A549 (cell line): ENCODE results near the gene CAV2. TPM values are rescaled to one million over a fixed set of nuclear protein-coding genes. Genes with fewer than 3 reads are reported as not detected.
A peak's percentile ranks its signal among the peaks of the same experiment; 100 is the strongest.

Source experiments
- ATAC-seq, 2 experiments: fragments of 200-7000 bp in 1 of 2; fragments of >200 bp in 1 of 2; cut with Nextera tagmentation in 1 of 2; cut with Tn5 transposase in 1 of 2; 3 replicates each; pipeline versions ENCODE4 v1.8.0 to v1.9.1; 2018 to 2020; ENCODE audit warnings: mild to moderate bottlenecking in 1 of 2, moderate library complexity in 1 of 2
- CTCF ChIA-PET: fragments of 300-600 bp; sonication (Branson Sonifier 250); formaldehyde crosslinking; extraction: SDS; loops from one replicate; lab custom pipeline; 2021; ENCODE audit warnings: antibody characterized with exemption, inconsistent platforms; lab: Yijun Ruan, JAX
- POLR2A ChIA-PET: fragments of 350-600 bp; formaldehyde crosslinking; extraction: SDS; loops from one replicate; lab custom pipeline; 2021; ENCODE audit warnings: antibody characterized with exemption, inconsistent platforms; lab: Yijun Ruan, JAX
- DNase-seq, 2 experiments: peaks; one replicate each; pipeline versions ENCODE4 v3.0.0 to v3.0.0-alpha.2; 2011 to 2016; ENCODE audit warnings: low read depth in 1 of 2, low spot score in 1 of 2
- FAIRE-seq: peaks from 2 replicates; lab custom pipeline; 2011; peaks lifted over from hg19 to GRCh38; lab: Jason Lieb, UNC
- H3K27ac ChIP-seq, 2 experiments: fragments of >200 bp; sonication (Bioruptor Twin); formaldehyde crosslinking; 3 replicates each; pipeline ENCODE4 v1.5.1; 2016 to 2017
- H3K4me1 ChIP-seq: fragments of >200 bp; sonication (Bioruptor Twin); formaldehyde crosslinking; 3 replicates; pipeline ENCODE4 v1.6.1; 2016
- H3K4me2 ChIP-seq: fragments of >200 bp; sonication (Bioruptor Twin); formaldehyde crosslinking; 3 replicates; pipeline ENCODE4 v1.6.1; 2016
- H3K4me3 ChIP-seq: fragments of >200 bp; sonication (Bioruptor Twin); formaldehyde crosslinking; 3 replicates; pipeline ENCODE4 v1.5.1; 2016
- H3K9me3 ChIP-seq: fragments of >200 bp; sonication (Bioruptor Twin); formaldehyde crosslinking; 3 replicates; pipeline ENCODE4 v1.6.1; 2016
- ATOH8 ChIP-seq: fragments of 250-450 bp; sonication (Bioruptor Pico); IDR thresholded peaks from 2 replicates; pipeline ENCODE4 v1.5.0; 2020; ENCODE audit warnings: low read depth, mild to moderate bottlenecking, moderate library complexity
- CBX2 ChIP-seq: fragments of 200-600 bp; sonication (generic); IDR thresholded peaks from 2 replicates; pipeline ENCODE4 v1.6.1; 2016; ENCODE audit warnings: low read depth, mild to moderate bottlenecking, borderline replicate concordance
- CBX8 ChIP-seq: fragments of 200-600 bp; sonication (generic); IDR thresholded peaks from 2 replicates; pipeline ENCODE4 v1.6.1; 2016
- CEBPB ChIP-seq, 2 experiments: fragments of >200 bp in 1 of 2; sonication (Bioruptor Twin) in 1 of 2; formaldehyde crosslinking in 1 of 2; IDR thresholded peaks; 2 replicates each; pipeline ENCODE4 v1.6.1; 2012 to 2016
- CHD2 ChIP-seq: fragments of 150-350 bp; IDR thresholded peaks from 2 replicates; pipeline ENCODE4 v1.6.1; 2014; ENCODE audit warnings: low read length; ENCODE audit not compliant: partially characterized antibody
- EHF ChIP-seq: fragments of 250-450 bp; sonication (Bioruptor Pico); IDR thresholded peaks from 2 replicates; pipeline ENCODE4 v1.5.0; 2020; ENCODE audit warnings: mild to moderate bottlenecking
- FOSL2 ChIP-seq, 2 experiments: fragments of 450-650 bp in 1 of 2; fragments of >200 bp in 1 of 2; sonication (Bioruptor Twin) in 1 of 2; formaldehyde crosslinking; IDR thresholded peaks; 2 replicates each; pipeline versions ENCODE4 v1.5.0 to v1.6.1; 2016 to 2020; ENCODE audit warnings: mild to moderate bottlenecking in 1 of 2, moderate library complexity in 1 of 2
- GATA3 ChIP-seq: IDR thresholded peaks from 2 replicates; pipeline ENCODE4 v1.6.1; 2012; ENCODE audit warnings: borderline replicate concordance
- HDAC2 ChIP-seq: fragments of 200-600 bp; sonication (generic); IDR thresholded peaks from 2 replicates; pipeline ENCODE4 v1.6.1; 2016
- HES2 ChIP-seq: fragments of >200 bp; sonication (Bioruptor Twin); formaldehyde crosslinking; IDR thresholded peaks from 2 replicates; pipeline ENCODE4 v1.6.1; 2016
- HOXA7 ChIP-seq: fragments of 250-450 bp; sonication (Bioruptor Pico); IDR thresholded peaks from 2 replicates; pipeline ENCODE4 v1.5.0; 2020; ENCODE audit warnings: mild to moderate bottlenecking, moderate library complexity
- JUN ChIP-seq, 2 experiments: fragments of >200 bp; sonication (Bioruptor Twin); formaldehyde crosslinking; IDR thresholded peaks; 2 replicates in 1 of 2; 3 replicates in 1 of 2; pipeline ENCODE4 v1.6.1; 2016 to 2017
- JUNB ChIP-seq: fragments of >200 bp; sonication (Bioruptor Twin); formaldehyde crosslinking; IDR thresholded peaks from 2 replicates; pipeline ENCODE4 v1.6.1; 2016
- KDM1A ChIP-seq: fragments of 200-600 bp; sonication (generic); IDR thresholded peaks from 2 replicates; pipeline ENCODE4 v1.6.1; 2016; ENCODE audit warnings: low read depth, mild to moderate bottlenecking
- MAX ChIP-seq: IDR thresholded peaks from 2 replicates; pipeline ENCODE4 v1.6.1; 2012
- MYC ChIP-seq: IDR thresholded peaks from 2 replicates; pipeline ENCODE4 v1.6.1; 2012; ENCODE audit warnings: mild to moderate bottlenecking, inconsistent platforms, low read length, improper control_type of control experiment, borderline replicate concordance
- RARB ChIP-seq: fragments of 250-450 bp; sonication (Bioruptor Pico); IDR thresholded peaks from 2 replicates; pipeline ENCODE4 v1.8.0; 2021; ENCODE audit warnings: mild to moderate bottlenecking, moderate library complexity
- RFX5 ChIP-seq: fragments of 450-650 bp; IDR thresholded peaks from 2 replicates; pipeline ENCODE4 v1.7.1; 2014; ENCODE audit warnings: antibody characterized with exemption, mild to moderate bottlenecking, moderate library complexity
- SMC3 ChIP-seq: fragments of >200 bp; sonication (Bioruptor Twin); formaldehyde crosslinking; IDR thresholded peaks from 3 replicates; pipeline ENCODE4 v1.6.1; 2018; ENCODE audit warnings: inconsistent platforms
- SREBF2 ChIP-seq: fragments of 450-650 bp; IDR thresholded peaks from 2 replicates; pipeline ENCODE4 v1.6.1; 2014; ENCODE audit warnings: mild to moderate bottlenecking, moderate library complexity
- USF2 ChIP-seq: fragments of 450-650 bp; IDR thresholded peaks from 2 replicates; pipeline ENCODE4 v1.6.1; 2014; ENCODE audit warnings: antibody characterized with exemption
- ZC3H11A ChIP-seq: fragments of 450-650 bp; IDR thresholded peaks from 2 replicates; pipeline ENCODE4 v1.6.1; 2014; ENCODE audit warnings: antibody characterized with exemption, mild to moderate bottlenecking
- ZSCAN20 ChIP-seq: fragments of 250-450 bp; sonication (Bioruptor Pico); IDR thresholded peaks from 2 replicates; pipeline ENCODE4 v1.8.0; 2022; ENCODE audit warnings: mild to moderate bottlenecking, moderate library complexity
- WGBS: methylation state at CpG from one replicate; pipeline ENCODE4 v1.1.6; 2017; ENCODE audit errors: missing lambda C conversion rate; 5-methylcytosine and 5-hydroxymethylcytosine counted together
- polyA plus RNA-seq, 4 experiments: library from polyadenylated mRNA; depleted of rRNA in 3 of 4; stranded (reverse); fragments of >200 nt; fragmentation: RNase III in 1 of 4; extraction: RNeasy Plus Mini Kit Qiagen cat#74134 plus additional on column Dnase treatment in 1 of 4; gene quantifications; 2 replicates in 3 of 4; 3 replicates in 1 of 4; pipeline ENCODE4 v1.2.3, GENCODE V29; 2011 to 2017

Gene CAV2
- polyA plus RNA-seq, 2 of the 4 experiments (the other 2 are of a cell fraction): 156 to 257 TPM

GRCh38 chr7:116527521-116527920 is 28.0 kb downstream of the CAV2 start (continued):
- no peak for TF ChIP-seq HES2

- FAIRE-seq: no peak
- ChIA-PET CTCF (interaction anchor here (0.6 to 4.3 kb wide), 11 partner anchors 12 to 292 kb away, joined by 3 to 108 read pairs (median 5); partner anchors contain the start of gene CAV2), POLR2A (interaction anchor here (2.6 to 3.3 kb wide), 4 partner anchors 28 to 269 kb away, joined by 15 to 50 read pairs (median 23); partner anchors contain the start of gene CAV2)
- no peaks in the 10 kb centered on the region for H3K9me3 ChIP-seq
- ATAC-seq: no peak
- peak overlapping the region; percentile 98 for H3K4me2 ChIP-seq
- peak; percentile 64 to 71 for DNase-seq
- H3K4me3 ChIP-seq: peak overlapping the region; percentile 78
- WGBS: 20% methylated on average over 3 of the region's 3 CpGs
- TF ChIP-seq JUNB: peak; percentile 35; the same call in 1 of the 2 replicates
- TF ChIP-seq RFX5: no peak
- TF ChIP-seq CBX8: no peak
- TF ChIP-seq GATA3: no peak
- no peak for TF ChIP-seq MYC
- no peak for TF ChIP-seq EHF (CRISPR knock-in tag)
- no peak for TF ChIP-seq CHD2
- no peak for TF ChIP-seq SREBF2
- TF ChIP-seq ATOH8: no peak
- TF ChIP-seq RARB (CRISPR knock-in tag): no peak
- peak; percentile 66 for TF ChIP-seq FOSL2 (IDR thresholded peaks at IDR 0.05)
- TF ChIP-seq FOSL2 (CRISPR knock-in tag; IDR thresholded peaks at IDR 0.05): peak; percentile 69
- TF ChIP-seq HDAC2: no peak
- no peak for TF ChIP-seq CEBPB (IDR thresholded peaks at IDR 0.05)
- 0 out of 2 replicates have a peak, but pooled peaks have one; percentile 25 for TF ChIP-seq MAX
- TF ChIP-seq CBX2: no peak
- no peak for TF ChIP-seq KDM1A
- peak; percentile 15; the same call in 1 of the 3 replicates for TF ChIP-seq SMC3
- no peak for TF ChIP-seq ZSCAN20 (CRISPR knock-in tag)
- no peak for TF ChIP-seq USF2
- TF ChIP-seq ZC3H11A: no peak
- TF ChIP-seq JUN (IDR thresholded peaks at IDR 0.05): peak in 1 of 2 experiments; percentile 28; a peak in 1 of 5 replicates
- TF ChIP-seq, all 56 proteins: peak for 5
- Histone ChIP-seq H3K4me1 (peaks cover 67% of the 10 kb centered on the region), H3K27ac (peak overlapping the region; percentile 99)
Observed at GRCh38 chr7:116528008-116528789, 28.7 kb downstream of the CAV2 start.

GRCh38 chr7:116529250-116529649 is 29.7 kb downstream of the CAV2 start:
- H3K4me1 ChIP-seq: peaks cover 63% of the 10 kb centered on the region
- no peaks in the 10 kb centered on the region for H3K9me3 ChIP-seq
- POLR2A ChIA-PET: no interaction called here
- WGBS: 48% methylated on average over 1 of the region's 1 CpG
- H3K27ac ChIP-seq: peak overlapping the region; percentile 8 to 99; a peak in 3 of 6 replicates
- H3K4me2 ChIP-seq: peak overlapping the region; percentile 98
- no peak overlapping the region for H3K4me3 ChIP-seq
- TF ChIP-seq HOXA7 (CRISPR knock-in tag): no peak
- CTCF ChIA-PET: interaction anchor here (0.7 to 1.5 kb wide), 3 partner anchors 60 to 293 kb away, joined by 3 to 6 read pairs (median 3); no protein-coding TSS in a partner anchor
- DNase-seq (no peak), FAIRE-seq (no peak), ATAC-seq (no peak)
